HepG2 (cell line): ENCODE results near the gene PKD2L1. TPM values are rescaled to one million over a fixed set of nuclear protein-coding genes. Genes with fewer than 3 reads are reported as not detected.
A peak's percentile ranks its signal among the peaks of the same experiment; 100 is the strongest.

Experiments
- ELF3 ChIP-seq: IDR thresholded peaks from 2 replicates; pipeline ENCODE4 v1.6.1; 2016; ENCODE audit warnings: missing genetic modification reagents, missing compliant biosample characterization
- GFI1 ChIP-seq: sonication (generic); formaldehyde crosslinking; IDR thresholded peaks from 2 replicates; pipeline ENCODE4 v1.5.0; 2020; ENCODE audit warnings: missing genetic modification reagents, mild to moderate bottlenecking, borderline replicate concordance
- HNRNPL ChIP-seq: fragments of 200-400 bp; formaldehyde crosslinking; IDR thresholded peaks from 2 replicates; pipeline ENCODE4 v1.6.1; 2017; ENCODE audit warnings: mild to moderate bottlenecking, low read depth, low read length
- KAT2B ChIP-seq: fragments of 150-350 bp; IDR thresholded peaks from 2 replicates; pipeline ENCODE4 v1.6.1; 2014; ENCODE audit warnings: low read depth, low read length, borderline replicate concordance
- NONO ChIP-seq, 2 experiments: fragments of 450-650 bp in 1 of 2; sonication (generic) in 1 of 2; formaldehyde crosslinking in 1 of 2; IDR thresholded peaks in 1 of 2; conservative IDR thresholded peaks in 1 of 2; 2 replicates each; pipeline versions ENCODE4 v1.6.1 to v1.8.0; 2017 to 2022; ENCODE audit warnings: mild to moderate bottlenecking in 1 of 2, missing genetic modification reagents in 1 of 2, moderate library complexity in 1 of 2
- NR2C2 ChIP-seq: sonication (generic); formaldehyde crosslinking; IDR thresholded peaks from 2 replicates; pipeline ENCODE4 v1.4.0; 2020; ENCODE audit warnings: missing genetic modification reagents, mild to moderate bottlenecking, moderate library complexity, borderline replicate concordance
- ONECUT2 ChIP-seq: sonication (generic); formaldehyde crosslinking; IDR thresholded peaks from 2 replicates; pipeline ENCODE4 v1.4.0; 2020; ENCODE audit warnings: missing genetic modification reagents
- PAXIP1 ChIP-seq: sonication (generic); formaldehyde crosslinking; conservative IDR thresholded peaks from 2 replicates; pipeline ENCODE4 v1.4.0; 2020; ENCODE audit warnings: mild to moderate bottlenecking, missing genetic modification reagents, moderate library complexity
- RFXAP ChIP-seq: sonication (generic); formaldehyde crosslinking; IDR thresholded peaks from 2 replicates; pipeline ENCODE4 v1.4.0; 2020; ENCODE audit warnings: missing genetic modification reagents, borderline replicate concordance
- SRY ChIP-seq: sonication (generic); formaldehyde crosslinking; IDR thresholded peaks from 2 replicates; pipeline ENCODE4 v1.8.0; 2022; ENCODE audit warnings: mild to moderate bottlenecking, missing genetic modification reagents
- ZNF337 ChIP-seq: sonication (generic); formaldehyde crosslinking; IDR thresholded peaks from 2 replicates; pipeline ENCODE4 v1.5.1; 2020; ENCODE audit warnings: missing genetic modification reagents, low read depth, mild to moderate bottlenecking, borderline replicate concordance
- ZNF468 ChIP-seq: sonication (generic); formaldehyde crosslinking; IDR thresholded peaks from 2 replicates; pipeline ENCODE4 v1.8.0; 2022; ENCODE audit warnings: mild to moderate bottlenecking, moderate library complexity, missing genetic modification reagents
- ZNF607 ChIP-seq: sonication (generic); formaldehyde crosslinking; IDR thresholded peaks from 2 replicates; pipeline ENCODE4 v1.5.1; 2020; ENCODE audit warnings: missing genetic modification reagents, mild to moderate bottlenecking, borderline replicate concordance
- polyA plus RNA-seq, 8 experiments: library from polyadenylated mRNA; depleted of rRNA in 3 of 8; stranded (reverse) in 7 of 8; unstranded in 1 of 8; fragments of >200 nt; fragmentation: Illumina TruSeq in 4 of 8; extraction: Trizol in 4 of 8; gene quantifications; 2 replicates each; pipeline versions ENCODE4 v1.2.1 to v1.2.3, GENCODE V29; 2011 to 2016; ENCODE audit warnings: low read depth in 4 of 8, missing spikeins in 1 of 8, mixed read lengths in 1 of 8; ENCODE audit not compliant: insufficient read depth in 1 of 8
- total RNA-seq, 5 experiments: library from RNA; depleted of rRNA; stranded (reverse); fragments of >200 nt; fragmentation: Illumina TruSeq; extraction: Trizol; gene quantifications; 2 replicates each; pipeline ENCODE4 v1.2.3, GENCODE V29; 2016; ENCODE audit warnings: low read depth in 1 of 5
- TF ChIP-seq, protein P1 (sequence below): IDR thresholded peaks from 2 replicates; pipeline ENCODE4 v1.4.0; 2020; ENCODE audit warnings: mild to moderate bottlenecking, missing genetic modification reagents
- TF ChIP-seq, protein P2 (sequence below): sonication (generic); formaldehyde crosslinking; IDR thresholded peaks from 2 replicates; pipeline ENCODE4 v1.4.0; 2020; ENCODE audit warnings: missing genetic modification reagents
- TF ChIP-seq, protein P3 (sequence below): sonication (generic); formaldehyde crosslinking; IDR thresholded peaks from 2 replicates; pipeline ENCODE4 v1.9.0; 2021; ENCODE audit warnings: missing genetic modification reagents, mild to moderate bottlenecking, borderline replicate concordance

The PKD2L1 gene
- total and polyA plus RNA-seq, 2 of the 13 experiments (the other 11 are each of a cell fraction or from before 2014, with no cell fraction given): 0.07 to 0.15 TPM

DNA sequence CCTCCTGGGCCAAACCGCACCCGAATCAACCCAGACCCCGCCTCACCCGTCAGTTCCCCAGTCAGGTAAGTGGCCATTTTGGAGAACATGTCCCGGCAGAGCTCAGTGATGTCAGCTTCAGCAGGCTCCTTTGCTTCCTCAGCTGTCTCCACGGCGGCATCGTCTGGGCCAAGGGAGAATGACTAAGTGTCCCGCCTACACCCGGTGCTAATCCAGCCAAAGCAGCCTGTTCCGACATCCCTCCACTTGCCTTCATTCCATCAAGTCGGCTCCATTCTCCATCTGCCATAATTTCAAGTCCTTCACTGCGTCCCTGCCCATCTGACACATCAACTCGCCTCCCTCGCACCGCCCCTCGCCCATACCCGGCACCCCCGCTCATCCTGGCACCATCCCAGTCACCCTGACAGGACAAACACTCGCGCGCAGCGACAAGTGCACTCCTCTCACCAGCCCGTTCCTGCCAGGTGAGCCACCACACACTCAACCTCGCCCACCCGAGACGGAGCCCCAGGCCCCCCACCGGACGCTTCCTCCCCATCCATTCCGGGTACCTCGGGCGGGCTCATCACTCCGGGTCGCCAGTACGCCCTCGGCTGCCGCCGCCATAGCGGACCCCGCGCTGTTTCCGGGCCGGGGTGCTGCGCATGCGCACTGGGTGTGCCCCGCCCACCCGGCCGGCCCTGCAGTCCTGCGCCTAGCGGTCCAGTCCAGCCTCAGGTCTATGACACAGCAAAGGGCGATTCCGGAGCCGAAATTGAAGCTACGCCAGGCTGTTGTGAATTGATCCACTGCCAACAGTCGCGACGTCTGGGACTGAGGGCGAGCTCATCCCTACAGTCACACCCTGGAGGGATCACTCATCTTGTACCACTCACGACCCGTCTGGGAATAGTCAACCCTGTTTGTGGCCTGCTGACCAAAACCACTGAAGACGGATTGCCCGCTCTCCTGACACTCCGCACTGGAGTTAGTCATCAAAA, 43.7 kb downstream of the PKD2L1 start, which contains the start of gene BLOC1S2 (continued):
- TF ChIP-seq, protein P1, sequence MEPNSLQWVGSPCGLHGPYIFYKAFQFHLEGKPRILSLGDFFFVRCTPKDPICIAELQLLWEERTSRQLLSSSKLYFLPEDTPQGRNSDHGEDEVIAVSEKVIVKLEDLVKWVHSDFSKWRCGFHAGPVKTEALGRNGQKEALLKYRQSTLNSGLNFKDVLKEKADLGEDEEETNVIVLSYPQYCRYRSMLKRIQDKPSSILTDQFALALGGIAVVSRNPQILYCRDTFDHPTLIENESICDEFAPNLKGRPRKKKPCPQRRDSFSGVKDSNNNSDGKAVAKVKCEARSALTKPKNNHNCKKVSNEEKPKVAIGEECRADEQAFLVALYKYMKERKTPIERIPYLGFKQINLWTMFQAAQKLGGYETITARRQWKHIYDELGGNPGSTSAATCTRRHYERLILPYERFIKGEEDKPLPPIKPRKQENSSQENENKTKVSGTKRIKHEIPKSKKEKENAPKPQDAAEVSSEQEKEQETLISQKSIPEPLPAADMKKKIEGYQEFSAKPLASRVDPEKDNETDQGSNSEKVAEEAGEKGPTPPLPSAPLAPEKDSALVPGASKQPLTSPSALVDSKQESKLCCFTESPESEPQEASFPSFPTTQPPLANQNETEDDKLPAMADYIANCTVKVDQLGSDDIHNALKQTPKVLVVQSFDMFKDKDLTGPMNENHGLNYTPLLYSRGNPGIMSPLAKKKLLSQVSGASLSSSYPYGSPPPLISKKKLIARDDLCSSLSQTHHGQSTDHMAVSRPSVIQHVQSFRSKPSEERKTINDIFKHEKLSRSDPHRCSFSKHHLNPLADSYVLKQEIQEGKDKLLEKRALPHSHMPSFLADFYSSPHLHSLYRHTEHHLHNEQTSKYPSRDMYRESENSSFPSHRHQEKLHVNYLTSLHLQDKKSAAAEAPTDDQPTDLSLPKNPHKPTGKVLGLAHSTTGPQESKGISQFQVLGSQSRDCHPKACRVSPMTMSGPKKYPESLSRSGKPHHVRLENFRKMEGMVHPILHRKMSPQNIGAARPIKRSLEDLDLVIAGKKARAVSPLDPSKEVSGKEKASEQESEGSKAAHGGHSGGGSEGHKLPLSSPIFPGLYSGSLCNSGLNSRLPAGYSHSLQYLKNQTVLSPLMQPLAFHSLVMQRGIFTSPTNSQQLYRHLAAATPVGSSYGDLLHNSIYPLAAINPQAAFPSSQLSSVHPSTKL (CRISPR knock-in tag): peak; percentile 48; the same call in 1 of the 2 replicates
- TF ChIP-seq ZNF607 (CRISPR knock-in tag): no peak
- TF ChIP-seq NONO (IDR thresholded peaks at IDR 0.05): no peak
- peak; percentile 87 for TF ChIP-seq NONO (CRISPR knock-in tag; conservative IDR thresholded peaks at IDR 0.05)
- peak; percentile 92; the same call in 1 of the 2 replicates for TF ChIP-seq RFXAP (CRISPR knock-in tag)
- TF ChIP-seq ZNF337: no peak
- peak; percentile 67 for TF ChIP-seq NR2C2
- TF ChIP-seq GFI1: no peak
- TF ChIP-seq, protein P2, sequence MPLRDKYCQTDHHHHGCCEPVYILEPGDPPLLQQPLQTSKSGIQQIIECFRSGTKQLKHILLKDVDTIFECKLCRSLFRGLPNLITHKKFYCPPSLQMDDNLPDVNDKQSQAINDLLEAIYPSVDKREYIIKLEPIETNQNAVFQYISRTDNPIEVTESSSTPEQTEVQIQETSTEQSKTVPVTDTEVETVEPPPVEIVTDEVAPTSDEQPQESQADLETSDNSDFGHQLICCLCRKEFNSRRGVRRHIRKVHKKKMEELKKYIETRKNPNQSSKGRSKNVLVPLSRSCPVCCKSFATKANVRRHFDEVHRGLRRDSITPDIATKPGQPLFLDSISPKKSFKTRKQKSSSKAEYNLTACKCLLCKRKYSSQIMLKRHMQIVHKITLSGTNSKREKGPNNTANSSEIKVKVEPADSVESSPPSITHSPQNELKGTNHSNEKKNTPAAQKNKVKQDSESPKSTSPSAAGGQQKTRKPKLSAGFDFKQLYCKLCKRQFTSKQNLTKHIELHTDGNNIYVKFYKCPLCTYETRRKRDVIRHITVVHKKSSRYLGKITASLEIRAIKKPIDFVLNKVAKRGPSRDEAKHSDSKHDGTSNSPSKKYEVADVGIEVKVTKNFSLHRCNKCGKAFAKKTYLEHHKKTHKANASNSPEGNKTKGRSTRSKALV (CRISPR knock-in tag): peak; percentile 83; the same call in 1 of the 2 replicates
- TF ChIP-seq ZNF468: no peak
- TF ChIP-seq HNRNPL: peak; percentile 88
- peak; percentile 59 for TF ChIP-seq PAXIP1 (CRISPR knock-in tag)
- TF ChIP-seq, protein P3, sequence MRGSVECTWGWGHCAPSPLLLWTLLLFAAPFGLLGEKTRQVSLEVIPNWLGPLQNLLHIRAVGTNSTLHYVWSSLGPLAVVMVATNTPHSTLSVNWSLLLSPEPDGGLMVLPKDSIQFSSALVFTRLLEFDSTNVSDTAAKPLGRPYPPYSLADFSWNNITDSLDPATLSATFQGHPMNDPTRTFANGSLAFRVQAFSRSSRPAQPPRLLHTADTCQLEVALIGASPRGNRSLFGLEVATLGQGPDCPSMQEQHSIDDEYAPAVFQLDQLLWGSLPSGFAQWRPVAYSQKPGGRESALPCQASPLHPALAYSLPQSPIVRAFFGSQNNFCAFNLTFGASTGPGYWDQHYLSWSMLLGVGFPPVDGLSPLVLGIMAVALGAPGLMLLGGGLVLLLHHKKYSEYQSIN (CRISPR knock-in tag): no peak
- TF ChIP-seq KAT2B: no peak
- no peak; the same call in 1 of the 2 replicates for TF ChIP-seq ONECUT2 (CRISPR knock-in tag)
- peak; percentile 64 for TF ChIP-seq ELF3
- peak; percentile 85; the same call in 1 of the 2 replicates for TF ChIP-seq SRY
